Neuronal stem cell (in vitro differentiated cells): ENCODE data around the gene MYO16.

Experiments
- DNase-seq: peaks from one replicate; pipeline ENCODE4 v3.0.0-alpha.2; 2013; ENCODE audit warnings: low spot score
- H2AFZ ChIP-seq: one replicate; pipeline ENCODE4 v1.6.1; 2013; ENCODE audit warnings: mild to moderate bottlenecking, low read length, inconsistent platforms
- H2AK5ac ChIP-seq: 2 replicates; pipeline ENCODE4 v1.6.1; 2013; ENCODE audit warnings: low read depth, mild to moderate bottlenecking, inconsistent platforms, low read length, moderate library complexity, mixed read lengths
- H2BK120ac ChIP-seq: 2 replicates; pipeline ENCODE4 v1.6.1; 2013; ENCODE audit warnings: low read depth, mild to moderate bottlenecking, inconsistent platforms, low read length, moderate library complexity, mixed read lengths
- H2BK12ac ChIP-seq: one replicate; pipeline ENCODE4 v1.6.1; 2013; ENCODE audit warnings: low read length, inconsistent platforms
- H2BK15ac ChIP-seq: 2 replicates; pipeline ENCODE4 v1.6.1; 2013; ENCODE audit warnings: mild to moderate bottlenecking, low read length, inconsistent platforms, mixed read lengths
- H2BK5ac ChIP-seq: one replicate; pipeline ENCODE4 v1.6.1; 2013; ENCODE audit warnings: inconsistent platforms, mild to moderate bottlenecking, low read length, moderate library complexity
- H3K14ac ChIP-seq: one replicate; pipeline ENCODE4 v1.6.1; 2013; ENCODE audit warnings: low read length, inconsistent platforms
- H3K18ac ChIP-seq: 2 replicates; pipeline ENCODE4 v1.6.1; 2013; ENCODE audit warnings: low read length, inconsistent platforms
- H3K23ac ChIP-seq: 2 replicates; pipeline ENCODE4 v1.6.1; 2013; ENCODE audit warnings: low read depth, mild to moderate bottlenecking, mixed read lengths, low read length, inconsistent platforms; ENCODE audit not compliant: poor library complexity
- H3K27ac ChIP-seq: replicated peaks from 3 replicates; pipeline ENCODE4 v1.5.1; 2013; ENCODE audit warnings: low read length, inconsistent platforms
- H3K27me3 ChIP-seq, 3 experiments: 2 replicates each; pipeline ENCODE4 v1.6.1; 2013; ENCODE audit warnings: low read length in 3 of 3, mild to moderate bottlenecking in 2 of 3, inconsistent platforms in 1 of 3, low read depth in 1 of 3, mixed read lengths in 1 of 3, moderate library complexity in 1 of 3; ENCODE audit not compliant: control insufficient read depth in 3 of 3, insufficient read depth in 3 of 3
- H3K36me3 ChIP-seq, 2 donors: replicated peaks in 1 of 2; 2 replicates each; pipeline ENCODE4 v1.6.1; 2013; ENCODE audit warnings: low read length in 2 of 2; ENCODE audit not compliant: control insufficient read depth in 2 of 2, insufficient read depth in 2 of 2
- H3K4ac ChIP-seq: 2 replicates; pipeline ENCODE4 v1.6.1; 2013; ENCODE audit warnings: inconsistent platforms, mild to moderate bottlenecking, low read length, moderate library complexity
- H3K4me1 ChIP-seq, 2 donors: 1 replicate in 1 of 2; 2 replicates in 1 of 2; pipeline ENCODE4 v1.6.1; 2013; ENCODE audit warnings: low read length in 2 of 2, low read depth in 1 of 2; ENCODE audit not compliant: control insufficient read depth in 2 of 2, insufficient read depth in 1 of 2
- H3K4me2 ChIP-seq: one replicate; pipeline ENCODE4 v1.6.1; 2013; ENCODE audit warnings: mild to moderate bottlenecking, low read length, inconsistent platforms; ENCODE audit not compliant: insufficient read depth, poor library complexity, severe bottlenecking
- H3K4me3 ChIP-seq, 2 donors: 2 replicates each; pipeline ENCODE4 v1.5.1; 2013; ENCODE audit warnings: low read length in 2 of 2, mild to moderate bottlenecking in 2 of 2, inconsistent platforms in 1 of 2, moderate library complexity in 1 of 2
- H3K79me1 ChIP-seq: one replicate; pipeline ENCODE4 v1.6.1; 2013; ENCODE audit warnings: low read depth, mild to moderate bottlenecking, inconsistent platforms, low read length, moderate library complexity
- H3K9ac ChIP-seq: one replicate; pipeline ENCODE4 v1.6.1; 2013; ENCODE audit warnings: mild to moderate bottlenecking, low read depth, low read length, inconsistent platforms; ENCODE audit not compliant: poor library complexity
- H3K9me3 ChIP-seq, 2 donors: replicated peaks in 1 of 2; 2 replicates each; pipeline versions ENCODE3 to v1.6.1; 2013; ENCODE audit warnings: low read length in 2 of 2, mild to moderate bottlenecking in 2 of 2, inconsistent platforms in 1 of 2, low read depth in 1 of 2, mixed read lengths in 1 of 2, moderate library complexity in 1 of 2; ENCODE audit not compliant: control insufficient read depth in 2 of 2, insufficient read depth in 1 of 2
- H4K8ac ChIP-seq: one replicate; pipeline ENCODE4 v1.6.1; 2013; ENCODE audit warnings: low read depth, mild to moderate bottlenecking, inconsistent platforms, low read length, moderate library complexity
- H4K91ac ChIP-seq: one replicate; pipeline ENCODE4 v1.6.1; 2013; ENCODE audit warnings: low read length, low read depth, mild to moderate bottlenecking, inconsistent platforms; ENCODE audit not compliant: poor library complexity
- WGBS, 2 donors: extraction: QIAGEN DNeasy Blood & Tissue Kit; methylation state at CpG; one replicate each; pipeline ENCODE4 v1.1.7; 2013; ENCODE audit warnings: missing lambda C conversion rate in 2 of 2, mixed read lengths in 1 of 2; ENCODE audit not compliant: insufficient read length in 2 of 2, insufficient replicate concordance in 1 of 2; ENCODE audit errors: extremely low coverage in 2 of 2; 5-methylcytosine and 5-hydroxymethylcytosine counted together

MYO16 gene

GRCh38 chr13:108816375-108816774 is 187.0 kb downstream of the MYO16 start:
- Histone ChIP-seq H4K91ac (no peak overlapping the region), H2BK5ac (no peak overlapping the region), H3K36me3 (no peaks in the 10 kb centered on the region), H2AK5ac (no peak overlapping the region), H3K14ac (no peak overlapping the region), H3K4ac (no peak overlapping the region), H3K4me2 (no peak overlapping the region), H3K18ac (no peak overlapping the region), H3K4me1 (no peaks in the 10 kb centered on the region), H4K8ac (no peak overlapping the region), H3K23ac (no peak overlapping the region), H2BK12ac (no peak overlapping the region), H2BK120ac (no peak overlapping the region), H2BK15ac (no peak overlapping the region), H3K27ac (no peak overlapping the region), H3K9ac (no peak overlapping the region), H3K27me3 (no peaks in the 10 kb centered on the region), H2AFZ (no peak overlapping the region), H3K9me3 (no peaks in the 10 kb centered on the region), H3K79me1 (no peaks in the 10 kb centered on the region), H3K4me3 (no peak overlapping the region)
- no CpG with 5 or more reads among the region's 8 CpGs for WGBS, 2 donors
- DNase-seq = no peak

DNA sequence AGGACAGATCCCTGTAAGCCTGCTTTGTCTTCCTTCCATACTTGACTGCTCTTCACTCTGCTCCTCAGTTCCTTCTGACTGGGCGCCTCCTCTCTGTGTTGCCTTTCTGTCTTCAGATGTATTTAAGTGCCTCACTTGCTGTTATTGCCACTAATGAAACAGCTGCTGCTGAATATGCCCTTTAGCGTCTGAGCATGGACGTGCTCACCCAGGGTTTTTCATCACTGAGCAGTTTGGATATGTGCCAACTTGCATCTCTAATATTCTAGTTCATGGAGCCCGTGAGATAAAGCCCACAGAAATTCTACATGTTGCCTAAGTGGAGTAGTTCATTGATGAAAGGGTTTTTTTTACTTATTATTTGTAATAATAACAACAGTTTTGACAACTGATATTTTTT is 198.2 kb downstream of the MYO16 start:
- Histone ChIP-seq H2AFZ (no peak overlapping the region), H3K9me3 (peaks cover 4 to 13% of the 10 kb centered on the region in 2 donors), H3K18ac (no peak overlapping the region), H2BK15ac (no peak overlapping the region), H2BK120ac (no peak overlapping the region), H3K79me1 (no peaks in the 10 kb centered on the region), H3K4me2 (no peak overlapping the region), H2BK12ac (no peak overlapping the region), H3K27ac (no peak overlapping the region), H4K91ac (no peak overlapping the region), H3K27me3 (no peaks in the 10 kb centered on the region), H3K23ac (no peak overlapping the region), H3K36me3 (no peaks in the 10 kb centered on the region), H3K4me1 (no peaks in the 10 kb centered on the region), H3K4me3 (no peak overlapping the region), H2BK5ac (no peak overlapping the region), H4K8ac (no peak overlapping the region), H3K9ac (no peak overlapping the region), H3K4ac (no peak overlapping the region), H3K14ac (no peak overlapping the region), H2AK5ac (no peak overlapping the region)
- WGBS, 2 donors = no CpG with 5 or more reads among the region's 4 CpGs
- DNase-seq = no peak

DNA sequence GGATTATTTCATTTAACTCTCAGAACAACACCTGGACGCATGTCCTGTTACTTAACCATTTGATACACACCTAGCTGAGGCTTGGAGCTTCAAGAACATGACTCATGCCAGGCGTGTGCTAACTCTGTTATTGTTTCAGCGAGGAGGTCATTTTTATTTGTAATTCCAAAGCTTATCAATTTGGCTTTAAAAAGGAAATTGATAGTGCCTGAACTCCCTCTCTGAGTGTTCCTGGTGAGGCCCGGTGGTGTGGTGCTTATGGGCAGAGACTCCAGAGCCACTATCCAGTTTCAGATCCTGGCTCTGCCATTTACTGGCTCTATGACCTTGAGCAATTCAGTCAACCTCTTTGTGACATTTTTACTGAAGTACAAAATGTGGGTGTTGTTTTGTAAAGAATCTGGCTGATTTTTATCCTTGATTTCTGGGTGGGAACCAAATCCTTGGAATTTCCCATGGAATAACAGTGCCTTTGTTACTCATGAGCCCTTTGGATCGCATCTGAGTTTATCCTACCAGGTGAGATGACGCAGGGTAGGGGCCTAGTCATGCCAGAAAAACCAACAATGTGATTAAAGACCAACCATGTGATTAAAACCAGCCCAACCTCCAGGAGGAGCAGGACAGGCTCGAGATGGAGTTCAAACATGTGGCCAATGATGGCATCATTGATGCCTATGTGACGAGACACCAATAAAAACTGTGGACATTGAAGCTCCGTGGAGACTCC is 198.8 kb downstream of the MYO16 start:
- H3K9ac ChIP-seq = no peak overlapping the region
- no peaks in the 10 kb centered on the region for H3K4me1 ChIP-seq
- H3K27me3 ChIP-seq = no peaks in the 10 kb centered on the region
- no peak overlapping the region for H3K4me3 ChIP-seq
- no peaks in the 10 kb centered on the region for H3K79me1 ChIP-seq
- H3K27ac ChIP-seq = no peak overlapping the region
- no peak overlapping the region for H3K4ac ChIP-seq
- no peak overlapping the region for H2AFZ ChIP-seq
- H3K23ac ChIP-seq = no peak overlapping the region
- peaks cover 4 to 13% of the 10 kb centered on the region in 2 donors for H3K9me3 ChIP-seq
- H4K8ac ChIP-seq = no peak overlapping the region
- H2BK5ac ChIP-seq = no peak overlapping the region
- H2BK15ac ChIP-seq = no peak overlapping the region
- DNase-seq = no peak
- no peak overlapping the region for H2BK12ac ChIP-seq
- H3K4me2 ChIP-seq = no peak overlapping the region
- no peak overlapping the region for H2AK5ac ChIP-seq
- no peak overlapping the region for H3K14ac ChIP-seq
- no peak overlapping the region for H3K18ac ChIP-seq
- no peaks in the 10 kb centered on the region for H3K36me3 ChIP-seq
- no CpG with 5 or more reads among the region's 9 CpGs for WGBS, 2 donors
- no peak overlapping the region for H2BK120ac ChIP-seq
- no peak overlapping the region for H4K91ac ChIP-seq

- no peak overlapping the region for H4K91ac ChIP-seq
- H2BK120ac ChIP-seq = no peak overlapping the region
- no peak overlapping the region for H3K18ac ChIP-seq
- H2AFZ ChIP-seq = no peak overlapping the region
- H2BK12ac ChIP-seq = no peak overlapping the region
- H3K36me3 ChIP-seq = no peaks in the 10 kb centered on the region
- no peak overlapping the region for H3K27ac ChIP-seq
- no peak for DNase-seq
- H2AK5ac ChIP-seq = no peak overlapping the region
- H3K4me3 ChIP-seq = no peak overlapping the region
- H3K4ac ChIP-seq = no peak overlapping the region
- H3K9me3 ChIP-seq = peaks cover 4 to 14% of the 10 kb centered on the region in 2 donors
- no peak overlapping the region for H3K14ac ChIP-seq
- H3K4me2 ChIP-seq = no peak overlapping the region
- H2BK5ac ChIP-seq = no peak overlapping the region
- H3K9ac ChIP-seq = no peak overlapping the region
- no CpG with 5 or more reads among the region's 3 CpGs for WGBS, 2 donors
- H3K23ac ChIP-seq = no peak overlapping the region
- H4K8ac ChIP-seq = no peak overlapping the region
- no peak overlapping the region for H2BK15ac ChIP-seq
- no peaks in the 10 kb centered on the region for H3K27me3 ChIP-seq
- no peaks in the 10 kb centered on the region for H3K79me1 ChIP-seq
- no peaks in the 10 kb centered on the region for H3K4me1 ChIP-seq
Observed at GRCh38 chr13:108830916-108831315, 201.5 kb downstream of the MYO16 start.
